NCI-H345 (cell line): Measurements from ENCODE around the gene XYLT1.

Experiments used
- DNase-seq: peaks from one replicate; lab custom pipeline; 2025; lab: John Stamatoyannopoulos, UW

XYLT1 gene

GRCh38 chr16:17286443-17286842 is 184.3 kb downstream of the XYLT1 start:
- no peak for DNase-seq

- DNase-seq = no peak
Measured at GRCh38 chr16:17283016-17283415, 187.7 kb downstream of the XYLT1 start.

GRCh38 chr16:17282247-17282646 is 188.5 kb downstream of the XYLT1 start:
- DNase-seq = no peak

GRCh38 chr16:17281052-17281451 is 189.7 kb downstream of the XYLT1 start:
- DNase-seq = no peak

GRCh38 chr16:17278988-17279387 is 191.8 kb downstream of the XYLT1 start:
- DNase-seq = no peak

GRCh38 chr16:17277981-17278381 is 192.8 kb downstream of the XYLT1 start:
- DNase-seq = no peak

- DNase-seq = no peak
Measured at GRCh38 chr16:17276610-17277009, 194.2 kb downstream of the XYLT1 start.

- DNase-seq = no peak
Measured at GRCh38 chr16:17276010-17276530, 194.7 kb downstream of the XYLT1 start.

- no peak for DNase-seq
Measured at GRCh38 chr16:17275076-17276009, 195.4 kb downstream of the XYLT1 start.

GRCh38 chr16:17273142-17273561 is 197.6 kb downstream of the XYLT1 start:
- no peak for DNase-seq

- no peak for DNase-seq
Measured at GRCh38 chr16:17272716-17273115, 198.0 kb downstream of the XYLT1 start.

GRCh38 chr16:17271687-17272086 is 199.1 kb downstream of the XYLT1 start:
- peak; percentile 37 for DNase-seq

GRCh38 chr16:17270683-17271109 is 200.1 kb downstream of the XYLT1 start:
- no peak for DNase-seq

GRCh38 chr16:17270111-17270510 is 200.6 kb downstream of the XYLT1 start:
- DNase-seq = no peak

- no peak for DNase-seq
Measured at GRCh38 chr16:17269439-17269838, 201.3 kb downstream of the XYLT1 start.

- no peak for DNase-seq
Measured at GRCh38 chr16:17266608-17267313, 204.0 kb downstream of the XYLT1 start.

GRCh38 chr16:17265154-17265553 is 205.6 kb downstream of the XYLT1 start:
- DNase-seq = no peak

- no peak for DNase-seq
Measured at GRCh38 chr16:17261197-17261858, 209.4 kb downstream of the XYLT1 start.

- no peak for DNase-seq
Measured at GRCh38 chr16:17260276-17260849, 210.4 kb downstream of the XYLT1 start.

GRCh38 chr16:17259751-17260270 is 210.9 kb downstream of the XYLT1 start:
- no peak for DNase-seq

GRCh38 chr16:17258848-17259713 is 211.7 kb downstream of the XYLT1 start:
- no peak for DNase-seq
